ENCODE results near the gene AKAP6. TPM values are rescaled to one million over a fixed set of nuclear protein-coding genes. Genes with fewer than 3 reads are reported as not detected.

AKAP6 gene
- total and polyA plus RNA-seq, 4 donors, result 0.42 to 3.2 (median 1.7) TPM

DNA sequence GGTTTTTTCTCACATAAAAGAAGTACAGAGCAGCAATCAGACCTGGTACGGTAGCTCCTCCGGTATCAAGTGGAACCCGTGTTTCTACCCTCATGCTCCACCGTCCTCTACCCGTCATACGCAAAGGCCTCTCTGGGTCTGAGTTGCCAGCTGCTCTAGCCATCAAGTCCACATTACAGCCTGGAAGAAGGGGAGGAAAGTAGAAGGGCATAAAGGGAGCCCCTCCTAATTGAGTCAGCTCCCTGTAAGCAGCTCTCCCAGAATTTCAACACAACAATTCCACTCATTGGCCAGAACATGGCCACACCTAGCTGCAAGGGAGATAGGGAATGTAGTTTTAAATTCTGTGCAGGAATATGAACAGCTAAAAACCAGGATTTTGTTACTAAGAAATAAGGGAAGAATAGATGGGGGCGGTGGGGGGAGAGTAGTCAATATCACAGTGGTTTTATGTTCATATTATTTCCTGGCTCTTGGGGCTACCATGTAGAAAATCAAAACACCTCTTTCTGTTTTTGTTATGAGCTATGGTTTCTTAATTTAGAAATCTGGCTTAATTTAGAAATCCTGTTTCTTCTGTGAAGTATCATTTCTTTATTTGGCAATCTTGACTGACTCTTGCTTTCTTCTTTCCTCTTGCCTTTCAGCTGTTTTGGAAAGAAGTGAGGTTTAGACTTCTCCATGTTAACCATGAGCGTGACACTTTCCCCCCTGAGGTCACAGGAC is 103.9 kb downstream of the AKAP6 start:
- WGBS, result 93% methylated on average over 8 of the region's 8 CpGs
- no peaks in the 10 kb centered on the region for H3K9me3 ChIP-seq (ENCODE audit: control insufficient read depth in 4 of 4, low read length in 3 of 4)
- DNase-seq (ENCODE audit: low spot score), result no peak
- H3K27ac ChIP-seq (ENCODE audit: low read depth in 1 of 2, low read length in 2 of 2), result no peak overlapping the region
- H3K36me3 ChIP-seq (ENCODE audit: control insufficient read depth in 4 of 4, insufficient read depth in 3 of 4, low read depth in 1 of 4, low read length in 3 of 4), result no peaks in the 10 kb centered on the region
- H3K4me3 ChIP-seq (ENCODE audit: low read depth in 1 of 3, low read length in 3 of 3), result no peak overlapping the region
- TF ChIP-seq RAD21 (IDR thresholded peaks at IDR 0.05) (no peak), YY1 (IDR thresholded peaks at IDR 0.05) (no peak), HNF4A (conservative IDR thresholded peaks at IDR 0.05) (no peak), TAF1 (conservative IDR thresholded peaks at IDR 0.05) (no peak), GABPA (IDR thresholded peaks at IDR 0.05 in 1 of 2, conservative IDR thresholded peaks at IDR 0.05 in 1 of 2) (no peak), NR2F2 (IDR thresholded peaks at IDR 0.05) (no peak)
- TF ChIP-seq, protein P1, sequence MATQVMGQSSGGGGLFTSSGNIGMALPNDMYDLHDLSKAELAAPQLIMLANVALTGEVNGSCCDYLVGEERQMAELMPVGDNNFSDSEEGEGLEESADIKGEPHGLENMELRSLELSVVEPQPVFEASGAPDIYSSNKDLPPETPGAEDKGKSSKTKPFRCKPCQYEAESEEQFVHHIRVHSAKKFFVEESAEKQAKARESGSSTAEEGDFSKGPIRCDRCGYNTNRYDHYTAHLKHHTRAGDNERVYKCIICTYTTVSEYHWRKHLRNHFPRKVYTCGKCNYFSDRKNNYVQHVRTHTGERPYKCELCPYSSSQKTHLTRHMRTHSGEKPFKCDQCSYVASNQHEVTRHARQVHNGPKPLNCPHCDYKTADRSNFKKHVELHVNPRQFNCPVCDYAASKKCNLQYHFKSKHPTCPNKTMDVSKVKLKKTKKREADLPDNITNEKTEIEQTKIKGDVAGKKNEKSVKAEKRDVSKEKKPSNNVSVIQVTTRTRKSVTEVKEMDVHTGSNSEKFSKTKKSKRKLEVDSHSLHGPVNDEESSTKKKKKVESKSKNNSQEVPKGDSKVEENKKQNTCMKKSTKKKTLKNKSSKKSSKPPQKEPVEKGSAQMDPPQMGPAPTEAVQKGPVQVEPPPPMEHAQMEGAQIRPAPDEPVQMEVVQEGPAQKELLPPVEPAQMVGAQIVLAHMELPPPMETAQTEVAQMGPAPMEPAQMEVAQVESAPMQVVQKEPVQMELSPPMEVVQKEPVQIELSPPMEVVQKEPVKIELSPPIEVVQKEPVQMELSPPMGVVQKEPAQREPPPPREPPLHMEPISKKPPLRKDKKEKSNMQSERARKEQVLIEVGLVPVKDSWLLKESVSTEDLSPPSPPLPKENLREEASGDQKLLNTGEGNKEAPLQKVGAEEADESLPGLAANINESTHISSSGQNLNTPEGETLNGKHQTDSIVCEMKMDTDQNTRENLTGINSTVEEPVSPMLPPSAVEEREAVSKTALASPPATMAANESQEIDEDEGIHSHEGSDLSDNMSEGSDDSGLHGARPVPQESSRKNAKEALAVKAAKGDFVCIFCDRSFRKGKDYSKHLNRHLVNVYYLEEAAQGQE (IDR thresholded peaks at IDR 0.05), result no peak
- TF ChIP-seq, protein P2, sequence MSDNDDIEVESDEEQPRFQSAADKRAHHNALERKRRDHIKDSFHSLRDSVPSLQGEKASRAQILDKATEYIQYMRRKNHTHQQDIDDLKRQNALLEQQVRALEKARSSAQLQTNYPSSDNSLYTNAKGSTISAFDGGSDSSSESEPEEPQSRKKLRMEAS (IDR thresholded peaks at IDR 0.05), result no peak
- H3K4me1 ChIP-seq (ENCODE audit: control insufficient read depth in 4 of 4, insufficient read depth in 4 of 4, low read length in 3 of 4), result no peaks in the 10 kb centered on the region
- no peak overlapping the region for H3K9ac ChIP-seq (ENCODE audit: low read depth in 1 of 2, low read length in 2 of 2)
- no peaks in the 10 kb centered on the region for H3K27me3 ChIP-seq (ENCODE audit: control insufficient read depth in 4 of 4, insufficient read depth in 4 of 4, low read length in 3 of 4)

DNA sequence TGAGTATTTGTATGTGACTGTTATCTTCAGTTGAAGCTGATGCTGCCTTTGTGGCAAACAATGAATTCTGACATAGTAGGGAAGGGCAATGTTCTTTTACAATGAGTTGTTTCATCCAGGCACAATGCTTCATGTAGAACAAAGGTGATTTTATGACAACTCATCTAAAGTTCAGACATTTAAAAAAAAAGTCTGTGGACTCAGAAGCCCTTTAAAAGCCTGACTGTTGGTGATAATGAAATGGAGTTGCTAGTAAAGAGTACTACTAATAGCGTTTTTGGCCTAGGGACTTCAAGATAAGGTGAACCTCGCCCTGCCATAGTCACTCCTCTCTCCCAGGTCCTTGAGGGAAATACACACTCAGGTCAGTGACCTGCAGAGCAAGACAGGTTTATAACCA is 105.1 kb downstream of the AKAP6 start:
- no peaks in the 10 kb centered on the region for H3K4me1 ChIP-seq (ENCODE audit: control insufficient read depth in 4 of 4, insufficient read depth in 4 of 4, low read length in 3 of 4)
- TF ChIP-seq FOXA2 (IDR thresholded peaks at IDR 0.05) (no peak), GABPA (IDR thresholded peaks at IDR 0.05 in 1 of 2, conservative IDR thresholded peaks at IDR 0.05 in 1 of 2) (no peak), YY1 (IDR thresholded peaks at IDR 0.05) (no peak), EGR1 (IDR thresholded peaks at IDR 0.05; ENCODE audit: low read depth in 2 of 2) (no peak), HNF4G (IDR thresholded peaks at IDR 0.05) (no peak), NR2F2 (IDR thresholded peaks at IDR 0.05) (no peak), RXRA (IDR thresholded peaks at IDR 0.05) (no peak), FOXA1 (IDR thresholded peaks at IDR 0.05) (no peak), HNF4A (conservative IDR thresholded peaks at IDR 0.05) (no peak), TAF1 (conservative IDR thresholded peaks at IDR 0.05) (no peak), RAD21 (IDR thresholded peaks at IDR 0.05) (no peak), SP1 (IDR thresholded peaks at IDR 0.05) (no peak)
- TF ChIP-seq, protein P3, sequence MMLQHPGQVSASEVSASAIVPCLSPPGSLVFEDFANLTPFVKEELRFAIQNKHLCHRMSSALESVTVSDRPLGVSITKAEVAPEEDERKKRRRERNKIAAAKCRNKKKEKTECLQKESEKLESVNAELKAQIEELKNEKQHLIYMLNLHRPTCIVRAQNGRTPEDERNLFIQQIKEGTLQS (IDR thresholded peaks at IDR 0.05), result no peak
- TF ChIP-seq, protein P4, sequence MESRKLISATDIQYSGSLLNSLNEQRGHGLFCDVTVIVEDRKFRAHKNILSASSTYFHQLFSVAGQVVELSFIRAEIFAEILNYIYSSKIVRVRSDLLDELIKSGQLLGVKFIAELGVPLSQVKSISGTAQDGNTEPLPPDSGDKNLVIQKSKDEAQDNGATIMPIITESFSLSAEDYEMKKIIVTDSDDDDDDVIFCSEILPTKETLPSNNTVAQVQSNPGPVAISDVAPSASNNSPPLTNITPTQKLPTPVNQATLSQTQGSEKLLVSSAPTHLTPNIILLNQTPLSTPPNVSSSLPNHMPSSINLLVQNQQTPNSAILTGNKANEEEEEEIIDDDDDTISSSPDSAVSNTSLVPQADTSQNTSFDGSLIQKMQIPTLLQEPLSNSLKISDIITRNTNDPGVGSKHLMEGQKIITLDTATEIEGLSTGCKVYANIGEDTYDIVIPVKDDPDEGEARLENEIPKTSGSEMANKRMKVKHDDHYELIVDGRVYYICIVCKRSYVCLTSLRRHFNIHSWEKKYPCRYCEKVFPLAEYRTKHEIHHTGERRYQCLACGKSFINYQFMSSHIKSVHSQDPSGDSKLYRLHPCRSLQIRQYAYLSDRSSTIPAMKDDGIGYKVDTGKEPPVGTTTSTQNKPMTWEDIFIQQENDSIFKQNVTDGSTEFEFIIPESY (IDR thresholded peaks at IDR 0.05), result no peak
- TF ChIP-seq, protein P5, sequence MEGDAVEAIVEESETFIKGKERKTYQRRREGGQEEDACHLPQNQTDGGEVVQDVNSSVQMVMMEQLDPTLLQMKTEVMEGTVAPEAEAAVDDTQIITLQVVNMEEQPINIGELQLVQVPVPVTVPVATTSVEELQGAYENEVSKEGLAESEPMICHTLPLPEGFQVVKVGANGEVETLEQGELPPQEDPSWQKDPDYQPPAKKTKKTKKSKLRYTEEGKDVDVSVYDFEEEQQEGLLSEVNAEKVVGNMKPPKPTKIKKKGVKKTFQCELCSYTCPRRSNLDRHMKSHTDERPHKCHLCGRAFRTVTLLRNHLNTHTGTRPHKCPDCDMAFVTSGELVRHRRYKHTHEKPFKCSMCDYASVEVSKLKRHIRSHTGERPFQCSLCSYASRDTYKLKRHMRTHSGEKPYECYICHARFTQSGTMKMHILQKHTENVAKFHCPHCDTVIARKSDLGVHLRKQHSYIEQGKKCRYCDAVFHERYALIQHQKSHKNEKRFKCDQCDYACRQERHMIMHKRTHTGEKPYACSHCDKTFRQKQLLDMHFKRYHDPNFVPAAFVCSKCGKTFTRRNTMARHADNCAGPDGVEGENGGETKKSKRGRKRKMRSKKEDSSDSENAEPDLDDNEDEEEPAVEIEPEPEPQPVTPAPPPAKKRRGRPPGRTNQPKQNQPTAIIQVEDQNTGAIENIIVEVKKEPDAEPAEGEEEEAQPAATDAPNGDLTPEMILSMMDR (IDR thresholded peaks at IDR 0.05; ENCODE audit: low read depth, low read length, missing input control), result no peak
- H3K36me3 ChIP-seq (ENCODE audit: control insufficient read depth in 4 of 4, insufficient read depth in 3 of 4, low read depth in 1 of 4, low read length in 3 of 4), result no peaks in the 10 kb centered on the region
- WGBS, result 69% methylated on average over 2 of the region's 2 CpGs
- H3K27ac ChIP-seq (ENCODE audit: low read depth in 1 of 2, low read length in 2 of 2), result no peak overlapping the region
- no peaks in the 10 kb centered on the region for H3K9me3 ChIP-seq (ENCODE audit: control insufficient read depth in 4 of 4, low read length in 3 of 4)
- DNase-seq (ENCODE audit: low spot score), result no peak
- no peak overlapping the region for H3K9ac ChIP-seq (ENCODE audit: low read depth in 1 of 2, low read length in 2 of 2)
- H3K27me3 ChIP-seq (ENCODE audit: control insufficient read depth in 4 of 4, insufficient read depth in 4 of 4, low read length in 3 of 4), result no peaks in the 10 kb centered on the region
- no peak overlapping the region for H3K4me3 ChIP-seq (ENCODE audit: low read depth in 1 of 3, low read length in 3 of 3)
